Nephron (organoid): Measurements from ENCODE around the gene OVCH1.

ENCODE experiments used
- H3K27ac Mint-ChIP-seq, 3 experiments: 2 replicates each; pipeline ENCODE4 v1.8.0; 2020; ENCODE audit warnings: mixed read lengths in 3 of 3, mild to moderate bottlenecking in 2 of 3, moderate library complexity in 1 of 3
- H3K27me3 Mint-ChIP-seq: 2 replicates; pipeline ENCODE4 v1.8.0; 2021; ENCODE audit warnings: low read depth, mild to moderate bottlenecking, moderate library complexity, mixed read lengths
- H3K36me3 Mint-ChIP-seq: 2 replicates; pipeline ENCODE4 v1.8.0; 2020; ENCODE audit warnings: low read depth, mixed read lengths
- H3K4me1 Mint-ChIP-seq: 2 replicates; pipeline ENCODE4 v1.8.0; 2020; ENCODE audit warnings: mixed read lengths
- H3K4me3 Mint-ChIP-seq, 3 experiments: 2 replicates each; pipeline ENCODE4 v1.8.0; 2020; ENCODE audit warnings: mild to moderate bottlenecking in 3 of 3, mixed read lengths in 3 of 3, moderate library complexity in 2 of 3
- H3K9me3 Mint-ChIP-seq: 2 replicates; pipeline ENCODE4 v1.8.0; 2020; ENCODE audit warnings: mixed read lengths
- TF ChIP-seq, protein P1 (sequence below), 3 experiments: fragments of 200-600 bp; sonication (generic); IDR thresholded peaks; one replicate each; pipeline ENCODE4 v1.5.0; 2021; ENCODE audit warnings: antibody characterized with exemption in 3 of 3; ENCODE audit not compliant: unreplicated experiment in 3 of 3

The OVCH1 gene

DNA sequence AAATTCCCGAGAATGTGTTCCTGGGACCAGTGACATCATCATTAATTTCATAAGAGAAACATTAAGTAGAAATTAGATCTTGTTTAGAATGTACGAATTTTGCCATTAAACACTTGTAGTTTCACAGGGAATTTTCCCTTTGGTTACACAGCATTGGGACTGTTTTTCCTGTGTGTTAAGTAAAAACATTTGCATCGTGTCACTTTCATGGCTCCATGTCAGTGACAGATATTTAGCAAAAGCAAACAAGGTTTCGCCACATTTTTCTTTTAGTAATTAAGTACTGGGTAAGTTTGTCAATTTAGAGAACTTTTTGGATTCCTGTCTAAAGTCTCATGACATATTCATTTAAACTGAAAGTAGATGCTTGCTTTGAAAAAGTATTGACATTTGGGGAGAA lies 45.5 kb upstream of the OVCH1 start:
- Mint-ChIP-seq H3K4me1 (peaks cover 30% of the 10 kb centered on the region), H3K27me3 (no peaks in the 10 kb centered on the region), H3K9me3 (peaks cover 2% of the 10 kb centered on the region), H3K4me3 (no peak overlapping the region), H3K36me3 (no peaks in the 10 kb centered on the region), H3K27ac (peak overlapping the region in 2 of 3 experiments; percentile 30 to 57)
- TF ChIP-seq, protein P1, sequence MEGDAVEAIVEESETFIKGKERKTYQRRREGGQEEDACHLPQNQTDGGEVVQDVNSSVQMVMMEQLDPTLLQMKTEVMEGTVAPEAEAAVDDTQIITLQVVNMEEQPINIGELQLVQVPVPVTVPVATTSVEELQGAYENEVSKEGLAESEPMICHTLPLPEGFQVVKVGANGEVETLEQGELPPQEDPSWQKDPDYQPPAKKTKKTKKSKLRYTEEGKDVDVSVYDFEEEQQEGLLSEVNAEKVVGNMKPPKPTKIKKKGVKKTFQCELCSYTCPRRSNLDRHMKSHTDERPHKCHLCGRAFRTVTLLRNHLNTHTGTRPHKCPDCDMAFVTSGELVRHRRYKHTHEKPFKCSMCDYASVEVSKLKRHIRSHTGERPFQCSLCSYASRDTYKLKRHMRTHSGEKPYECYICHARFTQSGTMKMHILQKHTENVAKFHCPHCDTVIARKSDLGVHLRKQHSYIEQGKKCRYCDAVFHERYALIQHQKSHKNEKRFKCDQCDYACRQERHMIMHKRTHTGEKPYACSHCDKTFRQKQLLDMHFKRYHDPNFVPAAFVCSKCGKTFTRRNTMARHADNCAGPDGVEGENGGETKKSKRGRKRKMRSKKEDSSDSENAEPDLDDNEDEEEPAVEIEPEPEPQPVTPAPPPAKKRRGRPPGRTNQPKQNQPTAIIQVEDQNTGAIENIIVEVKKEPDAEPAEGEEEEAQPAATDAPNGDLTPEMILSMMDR (IDR thresholded peaks at IDR 0.05; ENCODE audit: unreplicated experiment in 3 of 3), result no peak

GRCh38 chr12:29537298-29537697 lies 39.8 kb upstream of the OVCH1 start:
- H3K9me3 Mint-ChIP-seq, result no peaks in the 10 kb centered on the region
- H3K27ac Mint-ChIP-seq, result no peak overlapping the region
- H3K36me3 Mint-ChIP-seq, result no peaks in the 10 kb centered on the region
- no peak overlapping the region for H3K4me3 Mint-ChIP-seq
- TF ChIP-seq, protein P1 (IDR thresholded peaks at IDR 0.05; ENCODE audit: unreplicated experiment in 3 of 3), result no peak
- no peaks in the 10 kb centered on the region for H3K27me3 Mint-ChIP-seq
- H3K4me1 Mint-ChIP-seq, result peaks cover 28% of the 10 kb centered on the region

GRCh38 chr12:29534935-29535334 lies 37.4 kb upstream of the OVCH1 start:
- Mint-ChIP-seq H3K9me3 (no peaks in the 10 kb centered on the region), H3K36me3 (no peaks in the 10 kb centered on the region), H3K4me1 (peaks cover 48% of the 10 kb centered on the region), H3K27ac (peak overlapping the region; percentile 1 to 30 (median 28)), H3K27me3 (no peaks in the 10 kb centered on the region), H3K4me3 (no peak overlapping the region)
- TF ChIP-seq, protein P1 (IDR thresholded peaks at IDR 0.05; ENCODE audit: unreplicated experiment in 3 of 3), result no peak

DNA sequence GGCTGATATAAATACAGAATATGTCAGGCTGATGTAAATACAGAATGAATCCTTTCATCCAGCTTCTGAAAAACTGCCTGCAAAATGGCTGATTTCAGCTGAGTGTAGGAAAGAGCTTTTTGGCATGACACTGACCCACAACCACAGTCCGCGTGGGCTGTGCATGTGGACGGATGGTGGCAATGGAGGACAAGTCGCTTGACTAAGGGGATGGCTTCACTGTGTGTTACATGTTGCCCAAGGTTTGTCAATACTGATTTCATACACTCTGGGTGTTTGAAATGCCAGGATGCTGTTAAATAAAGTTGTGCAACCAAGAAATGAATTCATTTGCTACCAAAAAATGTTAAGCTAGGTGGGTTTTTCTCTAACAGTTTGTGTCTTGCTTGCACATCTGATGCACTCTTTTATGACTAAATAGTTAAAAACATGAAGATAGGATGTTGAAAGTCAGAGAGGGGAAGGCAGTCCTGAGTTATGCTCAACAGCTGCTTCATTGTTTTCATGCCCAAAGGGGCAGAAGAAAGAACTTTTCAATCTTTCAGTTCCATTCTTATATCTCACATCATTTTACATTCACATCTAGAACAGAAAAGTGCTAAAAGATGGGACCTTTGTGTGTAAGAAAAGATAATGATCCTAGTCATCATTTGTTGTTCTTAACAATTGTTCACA lies 36.5 kb upstream of the OVCH1 start:
- Mint-ChIP-seq H3K4me3 (no peak overlapping the region), H3K4me1 (peaks cover 50% of the 10 kb centered on the region), H3K36me3 (no peaks in the 10 kb centered on the region), H3K9me3 (no peaks in the 10 kb centered on the region), H3K27me3 (no peaks in the 10 kb centered on the region), H3K27ac (peak overlapping the region in 2 of 3 experiments; percentile 30)
- TF ChIP-seq, protein P1 (IDR thresholded peaks at IDR 0.05; ENCODE audit: unreplicated experiment in 3 of 3), result no peak

DNA sequence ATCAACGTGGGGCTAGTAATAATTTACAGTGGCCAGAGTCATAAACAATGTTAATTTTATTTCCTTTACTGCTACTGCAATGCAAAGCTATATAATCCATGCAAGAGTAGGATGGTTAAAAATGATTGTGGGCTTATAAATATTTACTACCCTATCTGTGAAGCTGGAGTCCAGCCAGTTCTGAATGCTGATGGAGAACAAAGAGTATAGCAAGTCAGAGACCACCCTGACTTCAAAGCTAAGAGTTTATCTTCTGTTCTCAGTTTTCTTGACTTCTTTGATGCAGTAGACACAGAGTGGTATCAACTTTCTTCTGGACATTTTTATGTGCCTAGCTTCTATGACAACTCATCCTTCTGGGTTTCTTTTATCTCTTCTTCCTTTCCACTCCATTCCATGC lies 34.0 kb upstream of the OVCH1 start:
- peaks cover 58% of the 10 kb centered on the region for H3K4me1 Mint-ChIP-seq

More for the DNA sequence above, 34.0 kb upstream of the OVCH1 start:
- H3K27me3 Mint-ChIP-seq, result no peaks in the 10 kb centered on the region
- TF ChIP-seq, protein P1 (IDR thresholded peaks at IDR 0.05; ENCODE audit: unreplicated experiment in 3 of 3), result no peak
- H3K9me3 Mint-ChIP-seq, result no peaks in the 10 kb centered on the region
- no peak overlapping the region for H3K4me3 Mint-ChIP-seq
- H3K36me3 Mint-ChIP-seq, result no peaks in the 10 kb centered on the region
- peak overlapping the region in 1 of 3 experiments; percentile 11 for H3K27ac Mint-ChIP-seq
